Panc1 (cell line): ENCODE measurements around the gene DFFA. TPM values are rescaled to one million over a fixed set of nuclear protein-coding genes. Genes with fewer than 3 reads are reported as not detected.

ENCODE experiments used
- ATAC-seq: fragments of 200-7000 bp; cut with Tn5 transposase; 2 replicates; pipeline ENCODE4 v1.9.1; 2020; ENCODE audit warnings: mild to moderate bottlenecking, moderate library complexity
- BruUV-seq: library from RNA; stranded (reverse); fragments of 400-500 nt; replicated peaks from 2 replicates; lab custom pipeline; 2021; lab: Mats Ljungman, UMichigan
- CTCF ChIA-PET: fragments of 300-600 bp; sonication (Branson Sonifier 250); formaldehyde crosslinking; loops from one replicate; lab custom pipeline; 2022; ENCODE audit warnings: antibody characterized with exemption; lab: Charles Lee
- POLR2A ChIA-PET: fragments of 300-600 bp; sonication (Branson Sonifier 250); formaldehyde crosslinking; loops from one replicate; lab custom pipeline; 2022; ENCODE audit warnings: antibody characterized with exemption; lab: Charles Lee
- DNase-seq: peaks from one replicate; pipeline ENCODE4 v3.0.0-alpha.2; 2010; ENCODE audit warnings: low read depth, low spot score
- H3K27ac ChIP-seq: 2 replicates; pipeline ENCODE4 v1.5.1; 2011; ENCODE audit warnings: mild to moderate bottlenecking, low read length, inconsistent platforms
- H3K27me3 ChIP-seq: fragments of 200-500 bp; sonication (Bioruptor generic); 2 replicates; pipeline ENCODE4 v1.6.0; 2014; ENCODE audit warnings: low read length, inconsistent platforms; ENCODE audit not compliant: control insufficient read depth, insufficient read depth
- H3K36me3 ChIP-seq: fragments of 200-500 bp; sonication (Bioruptor generic); 2 replicates; pipeline ENCODE4 v1.5.1; 2014; ENCODE audit warnings: inconsistent platforms, mild to moderate bottlenecking, low read length, moderate library complexity; ENCODE audit not compliant: control insufficient read depth, insufficient read depth
- H3K4me1 ChIP-seq: 2 replicates; pipeline ENCODE4 v1.5.1; 2011; ENCODE audit warnings: inconsistent platforms, mild to moderate bottlenecking, low read length, moderate library complexity; ENCODE audit not compliant: control insufficient read depth, insufficient read depth
- H3K4me3 ChIP-seq, 2 experiments: 2 replicates each; pipeline ENCODE4 v1.5.1; 2011 to 2012; ENCODE audit warnings: low read depth in 2 of 2, low read length in 2 of 2, mild to moderate bottlenecking in 2 of 2, inconsistent platforms in 1 of 2, moderate library complexity in 1 of 2
- H3K9me3 ChIP-seq: fragments of 200-500 bp; sonication (Bioruptor generic); 2 replicates; pipeline ENCODE4 v1.5.1; 2014; ENCODE audit warnings: low read depth, mild to moderate bottlenecking, inconsistent platforms, low read length, moderate library complexity; ENCODE audit not compliant: control insufficient read depth, insufficient read depth
- POLR2AphosphoS5 ChIP-seq: IDR thresholded peaks from 2 replicates; pipeline ENCODE4 v1.6.1; 2012; ENCODE audit warnings: mild to moderate bottlenecking, low read depth, low read length, moderate library complexity
- SIN3A ChIP-seq: IDR thresholded peaks from 2 replicates; pipeline ENCODE4 v1.6.1; 2012; ENCODE audit warnings: low read depth, mild to moderate bottlenecking, low read length, moderate library complexity, borderline replicate concordance; ENCODE audit not compliant: insufficient read depth
- TCF7L2 ChIP-seq: IDR thresholded peaks from 2 replicates; pipeline ENCODE4 v1.6.1; 2011; ENCODE audit warnings: mild to moderate bottlenecking, low read depth, low read length, inconsistent platforms
- in situ Hi-C: cut with HindIII; loops from 2 replicates; pipeline ENCODE4 v1.10.0; 2016; ENCODE audit warnings: low sequenced_read_pairs, low pct_unique_long_range_greater_than_20kb
- intact Hi-C: fragments of 100-400 bp; cut with micrococcal nuclease; formaldehyde crosslinking; loops from one replicate; pipeline ENCODE4 v1.10.0; 2022; ENCODE audit not compliant: unreplicated experiment
- total RNA-seq: library from RNA; stranded (reverse); gene quantifications from one replicate; pipeline ENCODE4 v1.2.1, GENCODE V29; 2021; ENCODE audit not compliant: unreplicated experiment
- TF ChIP-seq, protein P1 (sequence below): fragments of 450-650 bp; IDR thresholded peaks from 2 replicates; pipeline ENCODE4 v1.5.1; 2017; ENCODE audit warnings: mild to moderate bottlenecking
- TF ChIP-seq, protein P2 (sequence below), 2 experiments: IDR thresholded peaks; 2 replicates each; pipeline ENCODE4 v1.6.1; 2011 to 2012; ENCODE audit warnings: low read depth in 2 of 2, control low read depth in 1 of 2, low read length in 1 of 2, mild to moderate bottlenecking in 1 of 2, moderate library complexity in 1 of 2; ENCODE audit not compliant: insufficient read depth in 1 of 2

The DFFA gene
- total RNA-seq, 1 experiment from 2014 or later: 68.1 TPM

DNA sequence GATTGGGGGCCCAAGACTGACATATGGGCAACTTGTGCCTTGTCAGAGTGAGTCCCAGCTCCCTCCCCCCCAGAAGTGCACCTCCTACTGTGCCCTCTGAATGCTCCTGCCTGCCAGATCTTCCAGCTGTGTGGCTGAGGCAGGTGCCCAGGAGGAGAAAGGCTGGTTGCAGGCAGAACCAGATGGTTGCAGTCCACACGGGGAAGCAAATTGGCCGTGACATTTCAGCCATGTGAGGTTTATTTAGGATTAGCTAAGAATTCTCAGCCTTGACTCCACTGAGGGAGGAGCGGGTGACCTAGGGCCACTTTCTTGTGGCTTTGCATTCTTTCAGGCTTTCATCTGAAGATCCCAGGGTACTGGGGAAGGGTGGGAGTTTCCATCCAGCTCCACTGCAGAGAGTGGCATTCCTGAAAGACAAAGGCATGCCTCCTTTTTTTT, 36.2 kb upstream of the DFFA start:
- H3K27ac ChIP-seq: peak overlapping the region; percentile 94
- no peaks in the 10 kb centered on the region for H3K27me3 ChIP-seq
- peaks cover 80% of the 10 kb centered on the region for H3K4me1 ChIP-seq
- H3K36me3 ChIP-seq: no peaks in the 10 kb centered on the region
- H3K9me3 ChIP-seq: no peaks in the 10 kb centered on the region
- DNase-seq (no peak), ATAC-seq (peak; percentile 13; the same call in 1 of the 2 replicates)
- ChIA-PET POLR2A (no interaction called here), CTCF (interaction anchor here (0.5 to 0.9 kb wide), 5 partner anchors 122 to 504 kb away, joined by 3 to 4 read pairs (median 3); partner anchors contain the start of gene TARDBP)
- in situ Hi-C loops: no loop called here
- intact Hi-C loops: no loop called here
- TF ChIP-seq TCF7L2 (peak; percentile 52), POLR2AphosphoS5 (no peak)
- BruUV-seq: no TSS peak
- no peak overlapping the region for H3K4me3 ChIP-seq

DNA sequence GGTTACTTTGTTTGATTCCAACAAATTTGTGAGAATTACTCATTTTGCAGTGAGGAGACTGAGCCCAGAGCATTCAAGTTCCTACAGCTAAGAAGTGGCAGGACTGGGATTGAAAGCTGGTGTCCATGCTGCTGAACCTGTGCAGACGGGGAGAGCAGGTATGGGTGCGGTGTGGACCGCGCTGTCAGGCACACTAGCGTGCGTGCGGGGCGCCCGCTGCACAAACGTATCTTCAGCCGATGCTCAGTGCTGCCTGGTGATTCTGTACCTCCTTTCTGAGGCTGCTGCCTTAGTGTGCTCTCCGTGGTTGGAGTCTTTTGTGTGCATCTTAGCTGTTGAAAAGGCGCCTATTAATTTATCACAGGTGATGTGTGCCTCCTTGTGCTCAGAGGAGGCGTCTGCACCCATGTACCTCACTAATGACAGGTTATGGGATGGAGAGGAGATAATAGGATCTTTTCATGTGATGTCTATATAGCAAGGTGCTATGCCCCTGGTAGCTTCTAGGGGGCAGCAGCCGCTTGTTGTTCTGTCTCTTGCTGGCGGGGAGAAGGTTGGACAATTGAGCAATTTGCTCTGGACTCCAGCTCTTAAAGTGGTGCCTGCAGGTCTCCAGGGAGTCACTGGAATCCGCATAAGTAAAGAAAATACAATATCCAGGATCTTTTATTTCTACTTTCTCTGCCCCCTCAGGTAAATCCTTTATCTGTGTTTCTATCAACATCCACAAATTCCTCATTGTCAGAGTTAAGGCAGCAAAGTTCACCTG, 35.0 kb upstream of the DFFA start:
- peak; percentile 67 for DNase-seq
- ChIA-PET POLR2A (no interaction called here), CTCF (interaction anchor here (0.5 to 1.3 kb wide), 9 partner anchors 8 to 495 kb away, joined by 3 to 13 read pairs (median 3); no protein-coding TSS in a partner anchor)
- in situ Hi-C loops: no loop called here
- TF ChIP-seq, protein P1, sequence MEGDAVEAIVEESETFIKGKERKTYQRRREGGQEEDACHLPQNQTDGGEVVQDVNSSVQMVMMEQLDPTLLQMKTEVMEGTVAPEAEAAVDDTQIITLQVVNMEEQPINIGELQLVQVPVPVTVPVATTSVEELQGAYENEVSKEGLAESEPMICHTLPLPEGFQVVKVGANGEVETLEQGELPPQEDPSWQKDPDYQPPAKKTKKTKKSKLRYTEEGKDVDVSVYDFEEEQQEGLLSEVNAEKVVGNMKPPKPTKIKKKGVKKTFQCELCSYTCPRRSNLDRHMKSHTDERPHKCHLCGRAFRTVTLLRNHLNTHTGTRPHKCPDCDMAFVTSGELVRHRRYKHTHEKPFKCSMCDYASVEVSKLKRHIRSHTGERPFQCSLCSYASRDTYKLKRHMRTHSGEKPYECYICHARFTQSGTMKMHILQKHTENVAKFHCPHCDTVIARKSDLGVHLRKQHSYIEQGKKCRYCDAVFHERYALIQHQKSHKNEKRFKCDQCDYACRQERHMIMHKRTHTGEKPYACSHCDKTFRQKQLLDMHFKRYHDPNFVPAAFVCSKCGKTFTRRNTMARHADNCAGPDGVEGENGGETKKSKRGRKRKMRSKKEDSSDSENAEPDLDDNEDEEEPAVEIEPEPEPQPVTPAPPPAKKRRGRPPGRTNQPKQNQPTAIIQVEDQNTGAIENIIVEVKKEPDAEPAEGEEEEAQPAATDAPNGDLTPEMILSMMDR: peak; percentile 95
- no peak for TF ChIP-seq SIN3A
- no peak for TF ChIP-seq POLR2AphosphoS5
- TF ChIP-seq, protein P2, sequence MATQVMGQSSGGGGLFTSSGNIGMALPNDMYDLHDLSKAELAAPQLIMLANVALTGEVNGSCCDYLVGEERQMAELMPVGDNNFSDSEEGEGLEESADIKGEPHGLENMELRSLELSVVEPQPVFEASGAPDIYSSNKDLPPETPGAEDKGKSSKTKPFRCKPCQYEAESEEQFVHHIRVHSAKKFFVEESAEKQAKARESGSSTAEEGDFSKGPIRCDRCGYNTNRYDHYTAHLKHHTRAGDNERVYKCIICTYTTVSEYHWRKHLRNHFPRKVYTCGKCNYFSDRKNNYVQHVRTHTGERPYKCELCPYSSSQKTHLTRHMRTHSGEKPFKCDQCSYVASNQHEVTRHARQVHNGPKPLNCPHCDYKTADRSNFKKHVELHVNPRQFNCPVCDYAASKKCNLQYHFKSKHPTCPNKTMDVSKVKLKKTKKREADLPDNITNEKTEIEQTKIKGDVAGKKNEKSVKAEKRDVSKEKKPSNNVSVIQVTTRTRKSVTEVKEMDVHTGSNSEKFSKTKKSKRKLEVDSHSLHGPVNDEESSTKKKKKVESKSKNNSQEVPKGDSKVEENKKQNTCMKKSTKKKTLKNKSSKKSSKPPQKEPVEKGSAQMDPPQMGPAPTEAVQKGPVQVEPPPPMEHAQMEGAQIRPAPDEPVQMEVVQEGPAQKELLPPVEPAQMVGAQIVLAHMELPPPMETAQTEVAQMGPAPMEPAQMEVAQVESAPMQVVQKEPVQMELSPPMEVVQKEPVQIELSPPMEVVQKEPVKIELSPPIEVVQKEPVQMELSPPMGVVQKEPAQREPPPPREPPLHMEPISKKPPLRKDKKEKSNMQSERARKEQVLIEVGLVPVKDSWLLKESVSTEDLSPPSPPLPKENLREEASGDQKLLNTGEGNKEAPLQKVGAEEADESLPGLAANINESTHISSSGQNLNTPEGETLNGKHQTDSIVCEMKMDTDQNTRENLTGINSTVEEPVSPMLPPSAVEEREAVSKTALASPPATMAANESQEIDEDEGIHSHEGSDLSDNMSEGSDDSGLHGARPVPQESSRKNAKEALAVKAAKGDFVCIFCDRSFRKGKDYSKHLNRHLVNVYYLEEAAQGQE (IDR thresholded peaks at IDR 0.05; ENCODE audit: insufficient read depth in 1 of 2, low read depth in 2 of 2, low read length in 1 of 2): no peak
- TF ChIP-seq TCF7L2: no peak
- Histone ChIP-seq H3K4me1 (peaks cover 69% of the 10 kb centered on the region), H3K9me3 (no peaks in the 10 kb centered on the region), H3K4me3 (no peak overlapping the region), H3K27ac (peak overlapping the region; percentile 94), H3K27me3 (no peaks in the 10 kb centered on the region), H3K36me3 (no peaks in the 10 kb centered on the region)
- ATAC-seq: peak; percentile 74
- intact Hi-C loops: no loop called here
- no TSS peak for BruUV-seq

DNA sequence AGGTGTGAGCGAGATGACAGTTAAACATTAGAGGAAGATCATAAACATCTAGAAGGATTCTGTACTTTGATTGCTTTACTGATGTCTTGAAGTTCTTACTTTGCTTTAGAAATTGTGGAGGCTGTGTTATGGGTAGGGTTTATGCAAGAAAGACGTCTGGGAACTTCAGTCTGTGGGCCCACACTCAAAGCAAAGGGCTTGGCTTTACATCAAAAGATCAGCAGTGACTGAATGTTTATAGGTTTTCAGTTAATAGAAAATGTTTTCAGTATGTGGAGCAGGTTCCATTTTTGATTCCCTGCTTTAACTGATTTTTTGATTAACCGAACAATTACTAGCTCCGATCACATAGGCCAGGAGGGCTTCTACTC, 34.3 kb upstream of the DFFA start:
- Histone ChIP-seq H3K36me3 (no peaks in the 10 kb centered on the region), H3K4me1 (peaks cover 64% of the 10 kb centered on the region), H3K27me3 (no peaks in the 10 kb centered on the region), H3K9me3 (no peaks in the 10 kb centered on the region), H3K4me3 (no peak overlapping the region), H3K27ac (peak overlapping the region; percentile 94)
- TF ChIP-seq, protein P1: no peak
- TF ChIP-seq SIN3A (no peak), POLR2AphosphoS5 (no peak), TCF7L2 (no peak)
- TF ChIP-seq, protein P2 (IDR thresholded peaks at IDR 0.05; ENCODE audit: insufficient read depth in 1 of 2, low read depth in 2 of 2, low read length in 1 of 2): no peak
- ChIA-PET POLR2A (no interaction called here), CTCF (interaction anchor here (0.5 to 0.6 kb wide), 2 partner anchors 381 to 437 kb away, joined by 3 to 6 read pairs; no protein-coding TSS in a partner anchor)
- no TSS peak for BruUV-seq
- in situ Hi-C loops (no loop called here), intact Hi-C loops (no loop called here)
- DNase-seq (no peak), ATAC-seq (no peak)
